ENCODE data around the gene GALNT11. TPM values are rescaled to one million over a fixed set of nuclear protein-coding genes. Genes with fewer than 3 reads are reported as not detected.

GALNT11 gene
- total and polyA plus RNA-seq, 11 donors = 10.6 to 28.8 (median 22.0) TPM

DNA sequence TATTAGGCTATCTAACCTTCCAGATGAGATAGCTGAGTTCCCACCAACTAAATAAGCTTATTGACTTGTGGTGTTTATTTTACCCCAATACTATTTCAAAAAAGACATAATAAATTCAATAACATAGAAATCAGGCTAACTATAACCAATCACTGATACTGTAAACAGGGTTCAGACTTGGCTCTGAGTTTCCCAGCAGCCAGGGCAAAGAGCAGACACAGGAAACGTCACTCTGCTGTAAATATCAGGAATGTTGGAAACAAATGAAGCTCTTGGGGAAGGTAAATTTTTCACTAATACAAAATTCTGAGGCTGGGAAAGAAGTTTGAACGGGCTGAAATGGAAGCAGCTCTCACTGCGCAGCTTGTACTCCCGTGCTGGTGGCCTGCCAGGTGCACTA, 114.6 kb downstream of the GALNT11 start:
- ATAC-seq = no peak
- DNase-seq = no peak
- Histone ChIP-seq H3K4me1 (peaks cover 0 to 43% (median 9%) of the 10 kb centered on the region in 12 donors), H3K36me3 (peaks cover 2 to 94% (median 73%) of the 10 kb centered on the region in 9 donors), H3K27ac (no peak overlapping the region), H3K4me3 (no peak overlapping the region), H3K27me3 (no peaks in the 10 kb centered on the region), H3K9me3 (no peaks in the 10 kb centered on the region)
- WGBS, 4 donors = 94 to 97% (median 96%) methylated on average over 4 of the region's 4 CpGs
- intact Hi-C loops (cut with DNase I) = loop anchor here in 1 of 10 donors (10.0 kb wide), 1 partner anchor 365 kb away; no protein-coding TSS in a partner anchor
- TF ChIP-seq, protein P1, sequence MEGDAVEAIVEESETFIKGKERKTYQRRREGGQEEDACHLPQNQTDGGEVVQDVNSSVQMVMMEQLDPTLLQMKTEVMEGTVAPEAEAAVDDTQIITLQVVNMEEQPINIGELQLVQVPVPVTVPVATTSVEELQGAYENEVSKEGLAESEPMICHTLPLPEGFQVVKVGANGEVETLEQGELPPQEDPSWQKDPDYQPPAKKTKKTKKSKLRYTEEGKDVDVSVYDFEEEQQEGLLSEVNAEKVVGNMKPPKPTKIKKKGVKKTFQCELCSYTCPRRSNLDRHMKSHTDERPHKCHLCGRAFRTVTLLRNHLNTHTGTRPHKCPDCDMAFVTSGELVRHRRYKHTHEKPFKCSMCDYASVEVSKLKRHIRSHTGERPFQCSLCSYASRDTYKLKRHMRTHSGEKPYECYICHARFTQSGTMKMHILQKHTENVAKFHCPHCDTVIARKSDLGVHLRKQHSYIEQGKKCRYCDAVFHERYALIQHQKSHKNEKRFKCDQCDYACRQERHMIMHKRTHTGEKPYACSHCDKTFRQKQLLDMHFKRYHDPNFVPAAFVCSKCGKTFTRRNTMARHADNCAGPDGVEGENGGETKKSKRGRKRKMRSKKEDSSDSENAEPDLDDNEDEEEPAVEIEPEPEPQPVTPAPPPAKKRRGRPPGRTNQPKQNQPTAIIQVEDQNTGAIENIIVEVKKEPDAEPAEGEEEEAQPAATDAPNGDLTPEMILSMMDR (IDR thresholded peaks at IDR 0.05) = no peak
- TF ChIP-seq POLR2A (IDR thresholded peaks at IDR 0.05) = no peak

DNA sequence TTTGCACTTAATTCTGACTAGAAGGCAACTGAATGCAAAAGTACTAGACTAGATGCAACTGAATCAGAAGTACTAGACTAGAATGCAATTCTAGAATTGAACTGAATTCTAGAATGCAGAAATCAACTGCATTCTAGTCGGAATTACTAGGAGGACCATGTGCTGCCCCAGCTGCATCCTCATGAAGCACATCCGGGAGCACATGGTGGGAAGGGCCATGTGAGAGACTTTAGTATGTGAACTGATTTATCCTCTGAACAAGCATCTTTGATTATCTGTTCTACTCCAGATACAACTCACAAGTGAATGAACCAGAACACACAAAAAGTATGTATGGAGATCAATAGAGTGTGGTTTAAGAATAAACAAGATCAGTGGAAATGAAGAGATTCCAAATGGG, 115.1 kb downstream of the GALNT11 start:
- intact Hi-C loops (cut with DNase I) = loop anchor here in 1 of 10 donors (10.0 kb wide), 1 partner anchor 366 kb away; no protein-coding TSS in a partner anchor
- H3K4me1 ChIP-seq = peaks cover 0 to 47% (median 13%) of the 10 kb centered on the region in 12 donors
- no peak overlapping the region for H3K4me3 ChIP-seq
- 79 to 97% (median 96%) methylated on average over 2 of the region's 2 CpGs for WGBS, 4 donors
- TF ChIP-seq POLR2A (IDR thresholded peaks at IDR 0.05) = no peak
- TF ChIP-seq, protein P1 (IDR thresholded peaks at IDR 0.05) = no peak
- peaks cover 2 to 99% (median 78%) of the 10 kb centered on the region in 9 donors for H3K36me3 ChIP-seq
- no peaks in the 10 kb centered on the region for H3K27me3 ChIP-seq
- DNase-seq = no peak
- H3K27ac ChIP-seq = no peak overlapping the region
- no peak for ATAC-seq
- H3K9me3 ChIP-seq = no peaks in the 10 kb centered on the region

DNA sequence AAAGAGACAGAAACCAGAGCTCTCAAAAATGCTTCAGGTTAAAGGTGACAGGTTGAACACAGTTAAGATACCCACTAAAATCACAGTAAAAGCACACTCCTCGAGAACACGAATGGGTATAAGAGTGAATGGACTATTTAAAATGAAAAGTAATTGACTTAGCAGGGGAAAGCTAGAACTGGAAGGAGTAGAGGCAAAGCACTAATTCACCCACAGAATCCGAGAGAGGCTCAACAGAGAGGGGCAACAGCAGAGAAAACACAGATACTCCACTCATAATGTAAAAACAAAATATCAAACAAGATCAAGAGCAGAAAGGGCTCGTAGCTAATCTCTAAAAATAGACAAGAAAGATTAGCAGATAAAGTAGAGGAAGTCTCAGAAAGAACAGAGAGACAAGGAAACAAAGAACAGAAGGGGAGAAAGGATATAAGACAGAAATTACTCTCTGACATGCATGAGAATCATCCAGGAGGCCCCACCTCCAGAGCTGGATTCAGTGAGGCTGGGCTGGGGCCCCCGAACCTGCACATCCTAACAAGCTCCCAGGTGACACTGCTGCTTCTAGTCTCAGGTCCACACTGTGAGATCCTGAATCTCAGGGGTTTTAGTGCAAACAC, 117.6 kb downstream of the GALNT11 start:
- intact Hi-C loops (cut with DNase I) = loop anchor here in 1 of 10 donors (10.0 kb wide), 1 partner anchor 368 kb away; no protein-coding TSS in a partner anchor
- no peak for TF ChIP-seq POLR2A (IDR thresholded peaks at IDR 0.05)
- TF ChIP-seq, protein P1 (IDR thresholded peaks at IDR 0.05) = no peak
- DNase-seq (no peak), ATAC-seq (no peak)
- Histone ChIP-seq H3K27me3 (no peaks in the 10 kb centered on the region), H3K4me3 (no peak overlapping the region), H3K9me3 (no peaks in the 10 kb centered on the region), H3K36me3 (peaks cover 2 to 100% (median 97%) of the 10 kb centered on the region in 9 donors), H3K4me1 (peaks cover 0 to 42% (median 16%) of the 10 kb centered on the region in 12 donors), H3K27ac (no peak overlapping the region)
- 50 to 57% (median 52%) methylated on average over 5 of the region's 5 CpGs for WGBS, 4 donors

DNA sequence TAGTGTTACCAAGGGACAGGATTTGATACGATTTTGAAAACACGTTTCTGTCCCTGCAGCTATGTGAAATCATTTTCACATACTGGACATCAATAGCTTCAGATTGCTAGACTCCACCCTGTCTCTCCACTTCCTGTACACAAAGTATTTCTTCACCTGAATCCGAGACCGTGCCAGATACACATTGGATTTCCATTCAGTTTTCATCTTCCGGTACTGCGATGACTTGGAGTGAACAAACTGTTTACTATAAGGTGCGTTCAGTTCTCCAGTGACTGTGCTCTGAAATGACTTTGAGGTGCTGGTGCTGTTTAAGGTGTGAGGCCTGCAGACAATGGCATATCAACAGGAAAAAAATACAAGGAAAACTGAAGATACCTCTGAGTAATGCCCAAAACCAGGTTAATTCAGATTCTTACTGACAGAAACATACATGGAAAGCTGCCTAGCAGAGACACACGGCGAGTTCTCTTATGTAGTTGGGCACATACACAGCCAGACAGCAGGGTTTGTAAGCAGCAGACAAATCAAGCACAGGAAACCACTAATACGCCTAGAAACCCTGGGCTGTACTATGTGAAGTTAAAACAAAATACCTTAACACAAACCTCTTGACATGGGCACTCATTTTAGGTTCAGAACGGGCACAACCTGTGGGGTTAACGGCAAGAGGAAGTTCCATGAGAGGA, 119.2 kb downstream of the GALNT11 start:
- DNase-seq (no peak), ATAC-seq (peak in 1 of 4 donors; percentile 14)
- H3K27ac ChIP-seq = peak overlapping the region in 1 of 12 donors; percentile 44
- peaks cover 0 to 42% (median 16%) of the 10 kb centered on the region in 12 donors for H3K4me1 ChIP-seq
- TF ChIP-seq POLR2A (IDR thresholded peaks at IDR 0.05) = no peak
- TF ChIP-seq, protein P1 (IDR thresholded peaks at IDR 0.05) = no peak
- H3K36me3 ChIP-seq = peaks cover 0 to 100% (median 97%) of the 10 kb centered on the region in 9 donors
- no peaks in the 10 kb centered on the region for H3K9me3 ChIP-seq
- H3K4me3 ChIP-seq = no peak overlapping the region
- intact Hi-C loops (cut with DNase I) = loop anchor here in 2 of 10 donors (5.0 to 10.0 kb wide), 2 partner anchors 362 to 370 kb away; no protein-coding TSS in a partner anchor
- 70 to 76% (median 74%) methylated on average over 12 of the region's 12 CpGs for WGBS, 4 donors
- H3K27me3 ChIP-seq = no peaks in the 10 kb centered on the region

Data from heart left ventricle (tissue), 16 donors.